ENCODE data around the gene KRTAP5-2. TPM values are rescaled to one million over a fixed set of nuclear protein-coding genes. Genes with fewer than 3 reads are reported as not detected.
"Not testable (repeated sequence)": the region's sequence is repeated elsewhere in the genome, so short reads cannot be mapped to it uniquely, and the experiment has no call there.

The KRTAP5-2 gene
- total and polyA plus RNA-seq, 2 of the 4 experiments (the other 2 are of a cell fraction) = not detected

GRCh38 chr11:1595994-1596575, 2.0 kb downstream of the KRTAP5-2 start:
- H4K91ac ChIP-seq (ENCODE audit: insufficient read depth, low read depth, low read length); H3K79me1 ChIP-seq (ENCODE audit: low read depth in 1 of 2, low read length in 2 of 2); H2BK5ac ChIP-seq (ENCODE audit: low read depth, low read length, poor library complexity, severe bottlenecking); in situ Hi-C loops (cut with MboI; ENCODE audit: low sequenced_read_pairs); H2AK5ac ChIP-seq (ENCODE audit: low read depth, low read length); H2BK20ac ChIP-seq (ENCODE audit: low read depth, low read length); BruUV-seq (replicated peaks); H3K36me3 ChIP-seq (ENCODE audit: control insufficient read depth, insufficient read depth, low read length); H3K56ac ChIP-seq (ENCODE audit: extremely low read depth, insufficient read depth, low read length); H2AFZ ChIP-seq (replicated peaks; ENCODE audit: low read length, poor library complexity); H2BK15ac ChIP-seq (ENCODE audit: low read depth, low read length); H3K9ac ChIP-seq (ENCODE audit: low read depth, low read length); H2BK120ac ChIP-seq (ENCODE audit: low read depth, low read length); H3K23ac ChIP-seq (ENCODE audit: low read depth, low read length); H3K9me3 ChIP-seq (ENCODE audit: control insufficient read depth, insufficient read depth, low read length); H3K18ac ChIP-seq (ENCODE audit: low read depth, low read length); POLR2A ChIA-PET (ENCODE audit: unreplicated experiment); H3K4me1 ChIP-seq (ENCODE audit: control insufficient read depth, insufficient read depth, low read length); H4K5ac ChIP-seq (ENCODE audit: low read depth, low read length); DNase-seq; H3K4me2 ChIP-seq (ENCODE audit: low read depth, low read length); intact Hi-C loops (cut with micrococcal nuclease); H4K8ac ChIP-seq (ENCODE audit: low read depth in 2 of 2, low read length in 2 of 2); H3K4ac ChIP-seq (ENCODE audit: low read depth, low read length); H3K27ac ChIP-seq (ENCODE audit: insufficient read depth, low read length); H2AK9ac ChIP-seq (replicated peaks; ENCODE audit: low read depth, low read length, poor library complexity); H3K4me3 ChIP-seq (ENCODE audit: insufficient read depth, low read depth, low read length); H3K9me1 ChIP-seq (ENCODE audit: insufficient read depth, low read length); dilution Hi-C loops (cut with HindIII; ENCODE audit: low sequenced_read_pairs, unreplicated experiment); H3K14ac ChIP-seq (replicated peaks; ENCODE audit: low read depth, low read length); H4K20me1 ChIP-seq (ENCODE audit: insufficient read depth, low read length): not testable (repeated sequence)
- H3K27me3 ChIP-seq (ENCODE audit: control insufficient read depth, insufficient read depth, low read length) = peaks cover 43% of the 10 kb centered on the region
- ATAC-seq (ENCODE audit: low read depth) = peak; percentile 54; the same call in 1 of the 2 replicates
- TF ChIP-seq CTCF (conservative IDR thresholded peaks at IDR 0.05; ENCODE audit: low read depth, low read length) = 0 out of 2 replicates have a peak, but pooled peaks have one; percentile 15
- WGBS, 2 experiments (ENCODE audit: extremely low coverage in 2 of 2, insufficient read length in 1 of 2) = 11% methylated on average over 3 of the region's 11 CpGs; no CpG with 5 or more reads in 1 of the 2 experiments
- CTCF ChIA-PET = interaction anchor here (0.9 to 1.8 kb wide), 6 partner anchors 9 to 49 kb away, joined by 3 to 9 read pairs (median 4); partner anchors contain the start of gene KRTAP5-1
